Measurements from ENCODE around the gene LRRC1. TPM values are rescaled to one million over a fixed set of nuclear protein-coding genes. Genes with fewer than 3 reads are reported as not detected.

LRRC1 gene
- polyA plus RNA-seq, 1 experiment, result 13.9 TPM

DNA sequence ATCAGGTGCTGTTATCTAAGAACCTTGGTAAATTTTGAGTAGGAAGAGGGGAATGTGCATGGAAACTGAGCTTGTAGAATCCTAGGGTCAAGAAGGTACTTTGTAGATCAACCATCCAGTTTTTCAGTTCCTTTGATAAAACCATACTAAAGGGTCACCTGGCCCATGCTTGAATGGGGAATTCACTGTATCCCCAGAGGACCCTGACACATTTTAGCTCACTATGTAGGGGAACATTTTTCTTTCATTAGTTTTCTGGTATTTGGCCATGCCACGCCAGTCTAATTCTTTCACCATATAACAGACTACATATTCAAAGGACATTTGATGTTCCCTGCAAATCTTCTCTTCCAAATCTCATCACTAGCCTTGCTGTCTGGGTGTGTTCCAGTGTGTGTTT lies 29.9 kb downstream of the LRRC1 start:
- TF ChIP-seq, protein P1, sequence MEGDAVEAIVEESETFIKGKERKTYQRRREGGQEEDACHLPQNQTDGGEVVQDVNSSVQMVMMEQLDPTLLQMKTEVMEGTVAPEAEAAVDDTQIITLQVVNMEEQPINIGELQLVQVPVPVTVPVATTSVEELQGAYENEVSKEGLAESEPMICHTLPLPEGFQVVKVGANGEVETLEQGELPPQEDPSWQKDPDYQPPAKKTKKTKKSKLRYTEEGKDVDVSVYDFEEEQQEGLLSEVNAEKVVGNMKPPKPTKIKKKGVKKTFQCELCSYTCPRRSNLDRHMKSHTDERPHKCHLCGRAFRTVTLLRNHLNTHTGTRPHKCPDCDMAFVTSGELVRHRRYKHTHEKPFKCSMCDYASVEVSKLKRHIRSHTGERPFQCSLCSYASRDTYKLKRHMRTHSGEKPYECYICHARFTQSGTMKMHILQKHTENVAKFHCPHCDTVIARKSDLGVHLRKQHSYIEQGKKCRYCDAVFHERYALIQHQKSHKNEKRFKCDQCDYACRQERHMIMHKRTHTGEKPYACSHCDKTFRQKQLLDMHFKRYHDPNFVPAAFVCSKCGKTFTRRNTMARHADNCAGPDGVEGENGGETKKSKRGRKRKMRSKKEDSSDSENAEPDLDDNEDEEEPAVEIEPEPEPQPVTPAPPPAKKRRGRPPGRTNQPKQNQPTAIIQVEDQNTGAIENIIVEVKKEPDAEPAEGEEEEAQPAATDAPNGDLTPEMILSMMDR (IDR thresholded peaks at IDR 0.05; ENCODE audit: low read depth, low read length), result no peak
- Histone ChIP-seq H3K27me3 (ENCODE audit: control insufficient read depth, insufficient read depth, low read length) (no peaks in the 10 kb centered on the region), H3K4me3 (ENCODE audit: low read depth, low read length) (no peak overlapping the region), H3K9me3 (ENCODE audit: control insufficient read depth, insufficient read depth, low read length) (no peaks in the 10 kb centered on the region), H3K27ac (ENCODE audit: low read depth, low read length) (no peak overlapping the region)
- DNase-seq (ENCODE audit: low read depth, low spot score), result no peak
- CTCF ChIA-PET, result no interaction called here
- POLR2A ChIA-PET, result no interaction called here

DNA sequence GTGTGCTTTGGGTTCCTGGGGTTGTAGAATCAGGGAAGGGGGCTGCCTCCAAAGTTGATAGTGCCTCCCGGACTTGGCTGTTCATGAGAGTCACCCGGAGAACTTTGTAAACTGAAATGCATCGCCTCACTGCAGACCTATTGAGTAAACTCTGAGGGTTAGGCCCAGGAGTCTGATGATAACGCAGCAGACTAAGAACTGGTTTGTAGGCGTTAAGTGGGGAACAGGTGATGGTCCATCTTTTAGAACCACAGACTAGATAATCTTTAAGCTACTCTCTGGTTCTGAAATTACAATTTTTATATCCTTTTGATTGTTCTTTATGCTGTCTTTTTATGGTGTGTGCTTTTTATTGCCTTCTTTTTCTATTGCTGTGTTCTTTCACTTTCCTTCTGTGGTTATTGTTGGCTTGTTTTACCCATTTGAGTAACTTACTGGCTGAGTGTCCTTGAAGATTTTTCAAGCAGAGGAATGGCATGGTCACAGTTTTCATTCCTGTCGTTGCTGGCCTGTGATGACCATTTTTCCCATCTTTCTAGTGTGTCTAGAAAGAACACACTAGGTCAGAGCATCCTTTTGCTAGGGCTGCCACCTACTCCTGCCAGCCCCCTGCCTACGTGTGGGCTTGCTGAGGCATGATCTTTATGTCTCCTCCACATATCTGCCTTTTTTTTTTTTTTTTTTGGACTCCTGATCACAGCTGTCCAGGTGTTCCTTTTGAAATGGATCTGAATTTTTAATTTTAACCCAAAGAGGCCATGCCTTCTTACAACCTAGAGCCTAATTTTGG lies 30.9 kb downstream of the LRRC1 start:
- POLR2A ChIA-PET, result no interaction called here
- H3K4me3 ChIP-seq (ENCODE audit: low read depth, low read length), result no peak overlapping the region
- no peak for DNase-seq (ENCODE audit: low read depth, low spot score)

GRCh38 chr6:53827531-53827930 lies 32.7 kb downstream of the LRRC1 start:
- CTCF ChIA-PET, result interaction anchor here (0.7 to 1.7 kb wide), 4 partner anchors 11 to 99 kb away, joined by 3 to 10 read pairs (median 4); partner anchors contain the start of gene LRRC1
- no peak overlapping the region for H3K27ac ChIP-seq (ENCODE audit: low read depth, low read length)
- no peak overlapping the region for H3K4me3 ChIP-seq (ENCODE audit: low read depth, low read length)
- no peak for DNase-seq (ENCODE audit: low read depth, low spot score)
- POLR2A ChIA-PET, result no interaction called here
- H3K27me3 ChIP-seq (ENCODE audit: control insufficient read depth, insufficient read depth, low read length), result no peaks in the 10 kb centered on the region
- H3K9me3 ChIP-seq (ENCODE audit: control insufficient read depth, insufficient read depth, low read length), result no peaks in the 10 kb centered on the region
- TF ChIP-seq, protein P1 (IDR thresholded peaks at IDR 0.05; ENCODE audit: low read depth, low read length), result no peak

More for the DNA sequence above, 30.9 kb downstream of the LRRC1 start:
- Histone ChIP-seq H3K27me3 (ENCODE audit: control insufficient read depth, insufficient read depth, low read length) (no peaks in the 10 kb centered on the region), H3K27ac (ENCODE audit: low read depth, low read length) (no peak overlapping the region), H3K9me3 (ENCODE audit: control insufficient read depth, insufficient read depth, low read length) (no peaks in the 10 kb centered on the region)
- CTCF ChIA-PET, result interaction anchor here (0.5 to 0.9 kb wide), 3 partner anchors 151 to 511 kb away, joined by 3 to 4 read pairs (median 4); no protein-coding TSS in a partner anchor
- TF ChIP-seq, protein P1 (IDR thresholded peaks at IDR 0.05; ENCODE audit: low read depth, low read length), result no peak

DNA sequence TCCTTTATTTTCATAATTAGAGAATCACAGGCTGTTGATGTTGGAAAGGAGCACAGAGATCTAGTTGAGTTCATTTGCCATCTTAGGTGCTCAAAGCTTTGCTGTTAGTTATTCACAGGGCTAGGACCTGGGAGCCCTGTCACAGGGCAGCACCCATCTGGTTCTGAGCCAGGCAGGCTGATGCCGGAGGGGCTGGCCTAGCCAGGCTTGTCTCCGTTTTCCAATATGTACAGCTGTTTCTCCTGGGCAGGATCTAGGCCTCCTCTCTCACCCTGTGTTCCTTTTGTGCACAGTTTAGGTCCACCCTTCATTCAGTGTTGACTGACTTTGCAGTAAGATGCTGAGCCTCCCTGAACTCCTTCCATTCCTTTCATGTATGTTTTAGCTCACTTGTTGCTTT lies 33.4 kb downstream of the LRRC1 start:
- H3K27me3 ChIP-seq (ENCODE audit: control insufficient read depth, insufficient read depth, low read length), result no peaks in the 10 kb centered on the region
- CTCF ChIA-PET, result interaction anchor here (0.7 to 1.7 kb wide), 4 partner anchors 10 to 100 kb away, joined by 3 to 10 read pairs (median 4); partner anchors contain the start of gene LRRC1
- H3K4me3 ChIP-seq (ENCODE audit: low read depth, low read length), result no peak overlapping the region
- no peak overlapping the region for H3K27ac ChIP-seq (ENCODE audit: low read depth, low read length)
- POLR2A ChIA-PET, result interaction anchor here (1.1 kb wide), 1 partner anchor 33 kb away, joined by 6 read pairs; the partner anchor contains the start of gene LRRC1
- TF ChIP-seq, protein P1 (IDR thresholded peaks at IDR 0.05; ENCODE audit: low read depth, low read length), result no peak
- DNase-seq (ENCODE audit: low read depth, low spot score), result no peak
- H3K9me3 ChIP-seq (ENCODE audit: control insufficient read depth, insufficient read depth, low read length), result no peaks in the 10 kb centered on the region
